Suprapubic skin (tissue), 4 donors: ENCODE measurements around the gene PCSK2. TPM values are rescaled to one million over a fixed set of nuclear protein-coding genes. Genes with fewer than 3 reads are reported as not detected.

Source experiments
- DNase-seq, 2 donors: peaks; one replicate each; pipeline ENCODE4 v3.0.0-alpha.2; 2019; ENCODE audit warnings: low spot score in 2 of 2
- H3K27ac ChIP-seq: fragments of 200-600 bp; sonication (generic); one replicate; pipeline ENCODE4 v1.5.1; 2019
- H3K27me3 ChIP-seq: fragments of 200-600 bp; sonication (generic); one replicate; pipeline ENCODE4 v1.5.1; 2019
- H3K36me3 ChIP-seq: fragments of 200-600 bp; sonication (generic); one replicate; pipeline ENCODE4 v1.5.1; 2019
- H3K4me1 ChIP-seq: fragments of 200-600 bp; sonication (generic); one replicate; pipeline ENCODE4 v1.5.1; 2019
- H3K4me3 ChIP-seq: fragments of 200-600 bp; sonication (generic); one replicate; pipeline ENCODE4 v1.5.1; 2019; ENCODE audit warnings: mild to moderate bottlenecking
- H3K9me3 ChIP-seq: fragments of 200-600 bp; sonication (generic); one replicate; pipeline ENCODE4 v1.5.1; 2019
- EP300 ChIP-seq: sonication (generic); formaldehyde crosslinking; IDR thresholded peaks from one replicate; pipeline ENCODE4 v1.6.1; 2017; ENCODE audit warnings: antibody characterized with exemption
- POLR2A ChIP-seq, 2 donors: fragments of 450-650 bp; IDR thresholded peaks; one replicate each; pipeline ENCODE4 v1.6.1; 2017; ENCODE audit warnings: antibody characterized with exemption in 2 of 2, mild to moderate bottlenecking in 2 of 2, moderate library complexity in 2 of 2
- POLR2AphosphoS5 ChIP-seq, 3 donors: sonication (generic); formaldehyde crosslinking; IDR thresholded peaks; one replicate each; pipeline ENCODE4 v1.6.1; 2017; ENCODE audit warnings: antibody characterized with exemption in 3 of 3
- WGBS: methylation state at CpG from one replicate; pipeline ENCODE4 v1.1.5; 2018; 5-methylcytosine and 5-hydroxymethylcytosine counted together
- total RNA-seq, 4 donors: library from RNA; depleted of rRNA; stranded (reverse); fragments of >200 nt; gene quantifications; one replicate each; pipeline ENCODE4 v1.1.0, GENCODE V29; 2016
- TF ChIP-seq, protein P1 (sequence below), 2 donors: fragments of 200-600 bp in 1 of 2; fragments of 450-650 bp in 1 of 2; sonication (generic) in 1 of 2; IDR thresholded peaks; one replicate each; pipeline ENCODE4 v1.5.1; 2016 to 2019; ENCODE audit warnings: antibody characterized with exemption in 2 of 2, mild to moderate bottlenecking in 1 of 2, moderate library complexity in 1 of 2

The PCSK2 gene
- total RNA-seq, 4 donors from 2014 or later, result 5.2 to 23.1 (median 12.9) TPM

DNA sequence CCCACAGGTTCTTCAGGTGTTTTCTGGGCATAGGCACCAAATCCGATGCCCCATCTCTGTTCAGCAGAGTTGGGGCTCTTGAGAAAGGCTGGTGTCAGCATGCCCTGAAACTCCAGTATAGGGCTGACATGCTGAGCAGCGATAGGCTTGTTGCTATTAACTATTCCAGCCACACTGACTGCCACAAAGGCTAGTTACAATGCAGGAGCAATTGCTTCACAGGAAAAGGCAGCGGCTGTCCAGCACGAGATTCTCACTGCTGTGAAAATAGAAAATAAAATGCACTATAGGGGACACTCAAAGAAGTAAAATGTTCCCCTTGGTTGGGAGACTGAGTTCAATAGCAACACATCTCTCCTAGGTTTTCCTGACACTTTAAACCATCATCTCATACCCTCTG, 191.9 kb downstream of the PCSK2 start:
- Histone ChIP-seq H3K36me3 (no peaks in the 10 kb centered on the region), H3K27me3 (peaks cover 9% of the 10 kb centered on the region), H3K4me3 (no peak overlapping the region), H3K27ac (no peak overlapping the region), H3K9me3 (no peaks in the 10 kb centered on the region), H3K4me1 (no peaks in the 10 kb centered on the region)
- WGBS, result 43% methylated on average over 4 of the region's 4 CpGs
- no peak for DNase-seq
- TF ChIP-seq, protein P1, sequence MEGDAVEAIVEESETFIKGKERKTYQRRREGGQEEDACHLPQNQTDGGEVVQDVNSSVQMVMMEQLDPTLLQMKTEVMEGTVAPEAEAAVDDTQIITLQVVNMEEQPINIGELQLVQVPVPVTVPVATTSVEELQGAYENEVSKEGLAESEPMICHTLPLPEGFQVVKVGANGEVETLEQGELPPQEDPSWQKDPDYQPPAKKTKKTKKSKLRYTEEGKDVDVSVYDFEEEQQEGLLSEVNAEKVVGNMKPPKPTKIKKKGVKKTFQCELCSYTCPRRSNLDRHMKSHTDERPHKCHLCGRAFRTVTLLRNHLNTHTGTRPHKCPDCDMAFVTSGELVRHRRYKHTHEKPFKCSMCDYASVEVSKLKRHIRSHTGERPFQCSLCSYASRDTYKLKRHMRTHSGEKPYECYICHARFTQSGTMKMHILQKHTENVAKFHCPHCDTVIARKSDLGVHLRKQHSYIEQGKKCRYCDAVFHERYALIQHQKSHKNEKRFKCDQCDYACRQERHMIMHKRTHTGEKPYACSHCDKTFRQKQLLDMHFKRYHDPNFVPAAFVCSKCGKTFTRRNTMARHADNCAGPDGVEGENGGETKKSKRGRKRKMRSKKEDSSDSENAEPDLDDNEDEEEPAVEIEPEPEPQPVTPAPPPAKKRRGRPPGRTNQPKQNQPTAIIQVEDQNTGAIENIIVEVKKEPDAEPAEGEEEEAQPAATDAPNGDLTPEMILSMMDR (IDR thresholded peaks at IDR 0.05), result no peak
- TF ChIP-seq POLR2A (IDR thresholded peaks at IDR 0.05) (no peak), EP300 (no peak), POLR2AphosphoS5 (IDR thresholded peaks at IDR 0.05) (no peak)

DNA sequence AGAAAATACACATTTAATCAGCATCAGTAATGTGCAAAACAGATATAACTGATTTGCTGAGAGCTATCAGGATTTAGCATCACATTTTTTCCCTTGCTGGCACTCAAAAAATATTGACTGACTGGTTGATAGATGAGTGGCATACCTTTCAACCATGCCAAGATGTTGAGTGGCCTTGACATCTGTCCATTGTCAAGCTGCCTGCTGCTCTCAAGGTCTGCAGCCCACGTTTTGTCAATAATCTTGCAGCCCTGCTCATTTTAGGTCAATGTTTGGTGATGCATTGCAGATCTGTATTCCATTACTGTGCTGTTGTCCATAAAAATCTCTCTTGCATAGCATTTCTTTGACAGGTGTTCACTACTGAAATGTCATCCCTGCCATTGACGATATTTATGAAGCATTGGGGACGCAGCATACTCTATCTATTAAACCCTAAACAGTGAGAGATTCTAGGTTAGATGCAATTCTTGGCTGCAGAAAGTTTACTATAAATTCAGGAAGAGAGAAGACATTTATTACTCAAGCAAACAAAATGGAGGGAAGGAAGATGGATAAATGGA, 192.7 kb downstream of the PCSK2 start:
- WGBS, result 65% methylated on average over 3 of the region's 3 CpGs
- DNase-seq, result no peak
- Histone ChIP-seq H3K4me3 (no peak overlapping the region), H3K27ac (no peak overlapping the region), H3K27me3 (peaks cover 9% of the 10 kb centered on the region), H3K36me3 (no peaks in the 10 kb centered on the region), H3K4me1 (no peaks in the 10 kb centered on the region), H3K9me3 (no peaks in the 10 kb centered on the region)
- TF ChIP-seq POLR2A (IDR thresholded peaks at IDR 0.05), result no peak
- TF ChIP-seq EP300, result no peak
- no peak for TF ChIP-seq POLR2AphosphoS5 (IDR thresholded peaks at IDR 0.05)
- TF ChIP-seq, protein P1 (IDR thresholded peaks at IDR 0.05), result no peak

- peaks cover 9% of the 10 kb centered on the region for H3K27me3 ChIP-seq
- H3K9me3 ChIP-seq, result no peaks in the 10 kb centered on the region
- no peaks in the 10 kb centered on the region for H3K36me3 ChIP-seq
- WGBS, result 43% methylated on average over 1 of the region's 1 CpG
- TF ChIP-seq EP300 (no peak), POLR2A (IDR thresholded peaks at IDR 0.05) (no peak), POLR2AphosphoS5 (IDR thresholded peaks at IDR 0.05) (no peak)
- TF ChIP-seq, protein P1 (IDR thresholded peaks at IDR 0.05), result no peak
- no peak for DNase-seq
- H3K4me1 ChIP-seq, result no peaks in the 10 kb centered on the region
- H3K4me3 ChIP-seq, result no peak overlapping the region
- no peak overlapping the region for H3K27ac ChIP-seq
Observed at GRCh38 chr20:17421493-17421892, 194.7 kb downstream of the PCSK2 start.

DNA sequence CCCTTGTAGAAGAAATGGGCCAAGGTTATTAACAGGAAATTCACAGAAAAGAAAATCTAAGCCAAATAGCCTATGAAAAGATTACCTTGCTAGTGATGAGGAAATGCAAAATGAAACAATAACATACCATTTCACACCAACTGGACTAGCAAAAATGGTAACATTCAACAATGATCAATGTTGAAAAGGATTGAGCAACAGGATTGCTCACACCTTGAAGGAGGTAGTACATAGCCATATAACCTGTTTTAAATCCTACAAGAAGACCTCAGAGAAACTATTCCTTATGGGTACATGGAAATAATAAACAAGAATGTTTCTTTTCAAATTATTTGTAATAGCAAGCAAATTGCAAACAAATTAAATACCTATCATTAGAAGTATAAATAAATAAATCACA, 196.9 kb downstream of the PCSK2 start:
- DNase-seq, result no peak
- H3K27me3 ChIP-seq, result peaks cover 4% of the 10 kb centered on the region
- H3K4me1 ChIP-seq, result no peaks in the 10 kb centered on the region
- TF ChIP-seq EP300 (no peak), POLR2AphosphoS5 (IDR thresholded peaks at IDR 0.05) (no peak), POLR2A (IDR thresholded peaks at IDR 0.05) (no peak)
- TF ChIP-seq, protein P1 (IDR thresholded peaks at IDR 0.05), result no peak
- no peak overlapping the region for H3K4me3 ChIP-seq
- H3K36me3 ChIP-seq, result no peaks in the 10 kb centered on the region
- no peak overlapping the region for H3K27ac ChIP-seq
- no peaks in the 10 kb centered on the region for H3K9me3 ChIP-seq

- 73% methylated on average over 2 of the region's 2 CpGs for WGBS
- Histone ChIP-seq H3K4me1 (no peaks in the 10 kb centered on the region), H3K4me3 (no peak overlapping the region), H3K27ac (no peak overlapping the region), H3K36me3 (no peaks in the 10 kb centered on the region), H3K27me3 (peaks cover under 1% of the 10 kb centered on the region), H3K9me3 (no peaks in the 10 kb centered on the region)
- TF ChIP-seq EP300, result no peak
- no peak for TF ChIP-seq POLR2A (IDR thresholded peaks at IDR 0.05)
- no peak for DNase-seq
Observed at GRCh38 chr20:17427638-17428037, 200.8 kb downstream of the PCSK2 start.
